ENCODE measurements around the gene TSSK6. TPM values are rescaled to one million over a fixed set of nuclear protein-coding genes. Genes with fewer than 3 reads are reported as not detected.

Gene TSSK6
- 4.5 and 4.9 TPM in 2 replicates for total RNA-seq (2014; rRNA removed)
- percentile 53 among the genes with signal in this experiment for Bru-seq, nascent RNA
- BruChase-seq, experiment 1, labeled RNA remaining after a 6-hour chase, result percentile 28 among the genes with signal in this experiment
- percentile 59 among the genes with signal in this experiment for BruChase-seq, experiment 2, labeled RNA remaining after a 2-hour chase
- long read RNA-seq, partial matches to known transcripts, result 2 of 6 reads
- long read RNA-seq, other reads (novel, unspliced or antisense), result 2 of 6 reads

DNA sequence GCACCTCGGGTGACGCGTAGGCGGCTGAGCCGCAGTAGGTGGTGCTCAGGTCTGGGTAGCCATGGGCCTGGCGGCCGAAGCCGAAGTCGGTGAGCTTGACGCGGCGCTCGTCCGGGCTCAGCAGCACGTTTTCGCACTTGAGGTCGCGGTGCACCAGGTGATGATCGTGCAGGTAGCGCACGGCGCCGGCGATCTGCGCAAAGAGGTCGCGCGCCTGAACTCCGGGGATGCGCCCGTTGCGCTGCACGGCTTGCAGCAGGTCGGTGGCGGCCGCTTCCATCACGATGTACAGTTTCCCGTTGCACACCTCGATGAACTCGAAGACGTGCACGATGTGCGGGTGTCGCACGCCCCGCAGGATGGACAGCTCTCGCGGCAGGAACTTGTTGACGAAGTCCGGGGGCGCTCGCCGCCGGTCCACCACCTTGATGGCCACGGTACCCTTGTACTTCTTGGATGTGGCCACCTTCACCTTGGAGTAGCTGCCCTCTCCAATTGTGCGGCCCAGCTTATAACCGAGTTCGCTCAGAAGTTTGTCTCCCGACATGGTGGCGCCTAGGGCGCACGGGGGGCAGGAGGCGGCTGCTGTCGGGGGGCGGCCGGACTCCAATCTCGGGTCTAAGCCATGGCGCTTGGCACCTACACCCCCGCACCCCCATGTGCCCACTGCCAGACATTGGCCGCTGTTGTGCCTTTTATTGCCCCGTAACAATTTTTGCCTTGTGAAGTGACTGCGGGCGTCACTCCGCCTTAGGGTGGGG lies at the start of gene TSSK6:
TSS of gene TSSK6 (minus strand) at position 668 of the 761 bp plus-strand sequence. CDS start at position 547, 121 bp downstream.
- Histone ChIP-seq H3K4me2 (ENCODE audit: low read length) (peak within 1 kb of the TSS; percentile 88), H3K9ac (ENCODE audit: low read length) (peak within 1 kb of the TSS; percentile 83), H3K79me2 (ENCODE audit: low read length) (peaks cover 39% of the 10 kb centered on the region), H3K9me3 (ENCODE audit: low read length) (no peaks in the 10 kb centered on the region), H4K20me1 (ENCODE audit: low read length) (no peaks in the 10 kb centered on the region), H3K36me3 (ENCODE audit: low read depth, low read length) (peaks cover 4% of the 10 kb centered on the region; the same call in 1 of the 2 replicates), H3F3A (ENCODE audit: low read length, unreplicated experiment) (no peaks in the 10 kb centered on the region), H3K4me1 (ENCODE audit: insufficient read depth, low read length) (peaks cover 15% of the 10 kb centered on the region; the same call in 1 of the 2 replicates), H3K4me3 (ENCODE audit: low read length) (peak within 1 kb of the TSS; percentile 99), H3K27ac (ENCODE audit: low read length) (peak within 1 kb of the TSS; percentile 42), H3K27me3 (ENCODE audit: low read length) (no peaks in the 10 kb centered on the region), H2AFZ (ENCODE audit: low read length) (peak within 1 kb of the TSS; percentile 86), H3K9me2 (replicated peaks; ENCODE audit: low read length) (no peaks in the 10 kb centered on the region)
- no peak for DNase-seq
- no TSS peak for BruUV-seq (replicated peaks)
- TF ChIP-seq, protein P1, sequence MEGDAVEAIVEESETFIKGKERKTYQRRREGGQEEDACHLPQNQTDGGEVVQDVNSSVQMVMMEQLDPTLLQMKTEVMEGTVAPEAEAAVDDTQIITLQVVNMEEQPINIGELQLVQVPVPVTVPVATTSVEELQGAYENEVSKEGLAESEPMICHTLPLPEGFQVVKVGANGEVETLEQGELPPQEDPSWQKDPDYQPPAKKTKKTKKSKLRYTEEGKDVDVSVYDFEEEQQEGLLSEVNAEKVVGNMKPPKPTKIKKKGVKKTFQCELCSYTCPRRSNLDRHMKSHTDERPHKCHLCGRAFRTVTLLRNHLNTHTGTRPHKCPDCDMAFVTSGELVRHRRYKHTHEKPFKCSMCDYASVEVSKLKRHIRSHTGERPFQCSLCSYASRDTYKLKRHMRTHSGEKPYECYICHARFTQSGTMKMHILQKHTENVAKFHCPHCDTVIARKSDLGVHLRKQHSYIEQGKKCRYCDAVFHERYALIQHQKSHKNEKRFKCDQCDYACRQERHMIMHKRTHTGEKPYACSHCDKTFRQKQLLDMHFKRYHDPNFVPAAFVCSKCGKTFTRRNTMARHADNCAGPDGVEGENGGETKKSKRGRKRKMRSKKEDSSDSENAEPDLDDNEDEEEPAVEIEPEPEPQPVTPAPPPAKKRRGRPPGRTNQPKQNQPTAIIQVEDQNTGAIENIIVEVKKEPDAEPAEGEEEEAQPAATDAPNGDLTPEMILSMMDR (conservative IDR thresholded peaks at IDR 0.05; ENCODE audit: low read depth, low read length), result no peak
- TF ChIP-seq EZH2 (IDR thresholded peaks at IDR 0.05; ENCODE audit: low read length, unreplicated experiment) (no peak), EZH2phosphoT487 (IDR thresholded peaks at IDR 0.05; ENCODE audit: borderline replicate concordance, low read length) (no peak)
- ChIA-PET CTCF (no interaction called here), POLR2A (ENCODE audit: unreplicated experiment) (interaction anchor here (0.5 kb wide), 1 partner anchor 98 kb away, joined by 3 read pairs; no protein-coding TSS in a partner anchor)
- no peak for ATAC-seq
- intact Hi-C loops (cut with micrococcal nuclease), result no loop called here

DNA sequence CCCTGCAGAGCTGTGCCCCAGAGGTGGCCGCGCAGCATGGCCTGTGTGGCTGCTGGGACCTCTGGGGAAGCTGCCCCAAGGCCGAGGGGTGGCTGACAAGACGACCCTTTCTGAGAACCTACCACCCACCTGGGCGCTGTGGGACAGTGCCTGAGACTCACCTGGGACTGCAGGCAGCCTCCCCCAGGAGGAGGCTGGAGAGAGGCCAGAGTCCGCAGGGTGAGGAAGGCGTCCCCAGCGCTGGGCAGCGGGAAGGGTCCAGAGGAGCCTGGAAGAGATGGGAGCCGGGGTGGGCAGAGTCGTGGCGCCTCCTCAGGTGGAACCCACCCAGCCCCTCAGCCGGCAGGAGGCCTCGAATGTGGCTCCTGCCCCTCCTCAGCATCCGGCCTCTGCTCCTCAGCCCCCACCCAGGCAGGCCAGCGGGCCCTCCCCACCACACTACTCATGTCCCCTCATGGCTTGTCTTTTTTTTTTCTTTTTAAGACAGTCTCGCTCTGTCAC lies 48.0 kb upstream of the TSSK6 start:
- intact Hi-C loops (cut with micrococcal nuclease), result no loop called here
- no peaks in the 10 kb centered on the region for H3K27me3 ChIP-seq (ENCODE audit: low read length)
- BruUV-seq (replicated peaks), result no TSS peak
- no peaks in the 10 kb centered on the region for H3K9me2 ChIP-seq (replicated peaks; ENCODE audit: low read length)
- POLR2A ChIA-PET (ENCODE audit: unreplicated experiment), result no interaction called here
- TF ChIP-seq, protein P1 (conservative IDR thresholded peaks at IDR 0.05; ENCODE audit: low read depth, low read length), result 0 out of 2 replicates have a peak, but pooled peaks have one; percentile 4
- TF ChIP-seq EZH2 (IDR thresholded peaks at IDR 0.05; ENCODE audit: low read length, unreplicated experiment) (no peak), EZH2phosphoT487 (IDR thresholded peaks at IDR 0.05; ENCODE audit: borderline replicate concordance, low read length) (no peak)
- H3K4me2 ChIP-seq (ENCODE audit: low read length), result no peak overlapping the region
- DNase-seq (no peak), ATAC-seq (no peak)
- H3K9ac ChIP-seq (ENCODE audit: low read length), result no peak overlapping the region
- CTCF ChIA-PET, result no interaction called here
- H3K79me2 ChIP-seq (ENCODE audit: low read length), result no peaks in the 10 kb centered on the region
- no peak overlapping the region for H2AFZ ChIP-seq (ENCODE audit: low read length)
- H3K4me3 ChIP-seq (ENCODE audit: low read length), result no peak overlapping the region
- peaks cover 6% of the 10 kb centered on the region; the same call in 1 of the 2 replicates for H3K36me3 ChIP-seq (ENCODE audit: low read depth, low read length)
- H4K20me1 ChIP-seq (ENCODE audit: low read length), result no peaks in the 10 kb centered on the region
- no peaks in the 10 kb centered on the region for H3F3A ChIP-seq (ENCODE audit: low read length, unreplicated experiment)
- H3K27ac ChIP-seq (ENCODE audit: low read length), result no peak overlapping the region
- no peaks in the 10 kb centered on the region for H3K4me1 ChIP-seq (ENCODE audit: insufficient read depth, low read length)
- no peaks in the 10 kb centered on the region for H3K9me3 ChIP-seq (ENCODE audit: low read length)

Data from PC-3 (cell line).